Natural killer cell (primary cell): Measurements from ENCODE around the gene FAT1. TPM values are rescaled to one million over a fixed set of nuclear protein-coding genes. Genes with fewer than 3 reads are reported as not detected.

Experiments used
- ATAC-seq, 3 donors: fragments of 150-1000 bp in 2 of 3; fragments of 200-7000 bp in 1 of 3; cut with Tn5 transposase; 1 replicate in 1 of 3; 2 replicates in 2 of 3; pipeline ENCODE4 v1.10.0; 2021; ENCODE audit warnings: mild to moderate bottlenecking in 2 of 3, moderate library complexity in 2 of 3
- DNase-seq, 2 donors: peaks; one replicate each; pipeline versions ENCODE4 v3.0.0 to v3.0.0-alpha.2; 2013 to 2021; ENCODE audit warnings: mixed read lengths in 1 of 2
- H3K27ac ChIP-seq: one replicate; pipeline ENCODE4 v1.5.1; 2013; ENCODE audit warnings: mild to moderate bottlenecking, low read length
- H3K27me3 ChIP-seq: one replicate; pipeline ENCODE4 v1.6.1; 2013; ENCODE audit warnings: low read length; ENCODE audit not compliant: control insufficient read depth, insufficient read depth
- H3K36me3 ChIP-seq: one replicate; pipeline ENCODE4 v1.6.1; 2013; ENCODE audit warnings: low read length; ENCODE audit not compliant: control insufficient read depth, insufficient read depth
- H3K4me1 ChIP-seq: one replicate; pipeline ENCODE4 v1.6.1; 2013; ENCODE audit warnings: low read length; ENCODE audit not compliant: control insufficient read depth, insufficient read depth
- H3K4me3 ChIP-seq: one replicate; pipeline ENCODE4 v1.5.1; 2013; ENCODE audit warnings: low read length
- H3K9me3 ChIP-seq: one replicate; pipeline ENCODE4 v1.6.1; 2013; ENCODE audit warnings: low read length; ENCODE audit not compliant: control insufficient read depth, insufficient read depth
- H3K27ac Mint-ChIP-seq, 2 donors: one replicate each; pipeline ENCODE4 v1.8.0; 2022; ENCODE audit warnings: mild to moderate bottlenecking in 2 of 2, mixed read lengths in 2 of 2, moderate library complexity in 1 of 2
- H3K27me3 Mint-ChIP-seq, 2 donors: one replicate each; pipeline ENCODE4 v1.8.0; 2022; ENCODE audit warnings: low read depth in 2 of 2, mixed read lengths in 2 of 2
- H3K36me3 Mint-ChIP-seq: one replicate; pipeline ENCODE4 v1.8.0; 2022; ENCODE audit warnings: mixed read lengths
- H3K4me1 Mint-ChIP-seq, 2 donors: one replicate each; pipeline ENCODE4 v1.8.0; 2022; ENCODE audit warnings: mixed read lengths in 2 of 2
- H3K4me3 Mint-ChIP-seq: one replicate; pipeline ENCODE4 v1.8.0; 2022; ENCODE audit warnings: mild to moderate bottlenecking, moderate library complexity, mixed read lengths
- H3K9me3 Mint-ChIP-seq, 2 donors: one replicate each; pipeline ENCODE4 v1.8.0; 2022; ENCODE audit warnings: mixed read lengths in 2 of 2
- WGBS: methylation state at CpG from one replicate; pipeline ENCODE4 v1.1.7; 2013; ENCODE audit warnings: missing lambda C conversion rate; ENCODE audit not compliant: insufficient coverage; 5-methylcytosine and 5-hydroxymethylcytosine counted together
- intact Hi-C: fragments of 100-400 bp; cut with micrococcal nuclease; formaldehyde crosslinking; loops from one replicate; pipeline ENCODE4 v1.14.2; 2022
- total RNA-seq, 4 donors: library from RNA; stranded (reverse); fragments of 120-200 nt in 1 of 4; gene quantifications; one replicate each; pipeline versions ENCODE4 v1.2.3 to v1.2.4, GENCODE V29; 2013 to 2022
- TF ChIP-seq, protein P1 (sequence below): fragments of 200-600 bp; IDR thresholded peaks from one replicate; pipeline ENCODE4 v1.8.0; 2022; ENCODE audit warnings: antibody characterized with exemption

Gene FAT1
- total RNA-seq, 3 donors from 2014 or later (not counting 1 experiment from before 2014, with no cell fraction given), result not detected

- WGBS, result 75% methylated on average over 9 of the region's 9 CpGs
- no peak overlapping the region for H3K27ac Mint-ChIP-seq
- peaks cover 0 to 5% of the 10 kb centered on the region in 2 donors for H3K9me3 Mint-ChIP-seq
- H3K4me1 Mint-ChIP-seq, result no peaks in the 10 kb centered on the region
- intact Hi-C loops, result no loop called here
- Histone ChIP-seq H3K9me3 (no peaks in the 10 kb centered on the region), H3K4me3 (no peak overlapping the region), H3K36me3 (no peaks in the 10 kb centered on the region), H3K4me1 (no peaks in the 10 kb centered on the region), H3K27ac (no peak overlapping the region), H3K27me3 (no peaks in the 10 kb centered on the region)
- H3K27me3 Mint-ChIP-seq, result no peaks in the 10 kb centered on the region
- DNase-seq (no peak), ATAC-seq (no peak)
- H3K4me3 Mint-ChIP-seq, result no peak overlapping the region
- H3K36me3 Mint-ChIP-seq, result no peaks in the 10 kb centered on the region
- TF ChIP-seq, protein P1, sequence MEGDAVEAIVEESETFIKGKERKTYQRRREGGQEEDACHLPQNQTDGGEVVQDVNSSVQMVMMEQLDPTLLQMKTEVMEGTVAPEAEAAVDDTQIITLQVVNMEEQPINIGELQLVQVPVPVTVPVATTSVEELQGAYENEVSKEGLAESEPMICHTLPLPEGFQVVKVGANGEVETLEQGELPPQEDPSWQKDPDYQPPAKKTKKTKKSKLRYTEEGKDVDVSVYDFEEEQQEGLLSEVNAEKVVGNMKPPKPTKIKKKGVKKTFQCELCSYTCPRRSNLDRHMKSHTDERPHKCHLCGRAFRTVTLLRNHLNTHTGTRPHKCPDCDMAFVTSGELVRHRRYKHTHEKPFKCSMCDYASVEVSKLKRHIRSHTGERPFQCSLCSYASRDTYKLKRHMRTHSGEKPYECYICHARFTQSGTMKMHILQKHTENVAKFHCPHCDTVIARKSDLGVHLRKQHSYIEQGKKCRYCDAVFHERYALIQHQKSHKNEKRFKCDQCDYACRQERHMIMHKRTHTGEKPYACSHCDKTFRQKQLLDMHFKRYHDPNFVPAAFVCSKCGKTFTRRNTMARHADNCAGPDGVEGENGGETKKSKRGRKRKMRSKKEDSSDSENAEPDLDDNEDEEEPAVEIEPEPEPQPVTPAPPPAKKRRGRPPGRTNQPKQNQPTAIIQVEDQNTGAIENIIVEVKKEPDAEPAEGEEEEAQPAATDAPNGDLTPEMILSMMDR, result no peak
Measured at GRCh38 chr4:186622788-186623464, 100.7 kb downstream of the FAT1 start.

DNA sequence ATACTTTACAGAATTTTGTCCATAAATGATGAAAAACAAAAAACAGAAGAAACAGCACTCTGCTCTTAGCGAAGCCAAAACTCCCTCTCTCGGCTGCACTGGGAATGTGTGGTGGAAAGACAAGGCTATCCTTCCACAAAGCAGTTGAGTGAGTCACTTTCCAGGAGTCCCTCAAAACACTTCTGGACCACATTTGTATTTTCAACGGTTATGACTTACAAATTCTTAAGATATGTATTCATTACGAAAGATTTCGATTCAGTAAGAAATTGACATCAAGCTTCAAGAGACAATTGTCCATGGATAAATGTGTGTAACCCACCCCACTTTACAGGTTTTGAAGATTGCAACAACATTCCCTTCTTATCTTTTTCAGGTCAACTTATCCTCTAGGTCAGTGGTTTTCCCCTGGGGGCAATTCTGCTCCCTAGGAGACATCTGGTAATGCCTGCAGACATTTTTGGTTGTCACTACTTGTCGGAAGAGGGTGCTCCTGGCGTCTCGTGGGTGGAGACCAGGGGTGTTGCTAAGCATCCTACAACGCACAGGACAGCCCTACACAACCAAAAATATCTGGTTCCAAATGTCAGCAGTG lies 101.6 kb downstream of the FAT1 start:
- H3K4me3 Mint-ChIP-seq, result no peak overlapping the region
- H3K9me3 ChIP-seq, result no peaks in the 10 kb centered on the region
- H3K36me3 ChIP-seq, result no peaks in the 10 kb centered on the region
- TF ChIP-seq, protein P1, result no peak
- H3K36me3 Mint-ChIP-seq, result no peaks in the 10 kb centered on the region
- no peak overlapping the region for H3K27ac Mint-ChIP-seq
- intact Hi-C loops, result no loop called here
- no peaks in the 10 kb centered on the region for H3K27me3 ChIP-seq
- ATAC-seq, result no peak
- DNase-seq, result no peak
- no peak overlapping the region for H3K4me3 ChIP-seq
- no peaks in the 10 kb centered on the region for H3K27me3 Mint-ChIP-seq
- H3K27ac ChIP-seq, result no peak overlapping the region
- H3K4me1 Mint-ChIP-seq, result no peaks in the 10 kb centered on the region
- no peaks in the 10 kb centered on the region for H3K4me1 ChIP-seq
- 85% methylated on average over 9 of the region's 9 CpGs for WGBS
- peaks cover 0 to 5% of the 10 kb centered on the region in 2 donors for H3K9me3 Mint-ChIP-seq

DNA sequence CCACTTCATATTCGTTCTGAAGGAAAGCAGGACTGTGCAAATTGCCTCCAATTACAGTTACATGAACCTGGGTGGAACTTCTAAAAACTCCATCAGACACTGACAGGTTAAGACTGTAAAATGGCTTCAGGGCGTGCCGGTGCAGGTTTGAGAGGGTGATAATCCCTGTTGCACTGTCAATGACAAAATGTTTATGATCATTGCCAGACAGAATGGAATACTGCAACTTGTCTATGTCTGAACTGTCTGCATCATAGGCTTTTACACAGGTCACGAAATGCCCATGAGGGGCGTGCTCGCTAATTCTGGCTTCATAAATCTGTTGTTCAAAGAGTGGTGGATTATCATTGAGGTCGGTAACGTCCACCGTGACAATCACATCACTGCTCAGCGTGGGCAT lies 104.6 kb downstream of the FAT1 start:
- Histone ChIP-seq H3K4me1 (no peaks in the 10 kb centered on the region), H3K9me3 (no peaks in the 10 kb centered on the region), H3K27me3 (no peaks in the 10 kb centered on the region), H3K4me3 (no peak overlapping the region), H3K36me3 (no peaks in the 10 kb centered on the region), H3K27ac (no peak overlapping the region)
- WGBS, result 88% methylated on average over 10 of the region's 10 CpGs
- intact Hi-C loops, result no loop called here
- Mint-ChIP-seq H3K27me3 (no peaks in the 10 kb centered on the region), H3K36me3 (no peaks in the 10 kb centered on the region), H3K9me3 (peaks cover 2 to 8% of the 10 kb centered on the region in 2 donors), H3K4me3 (no peak overlapping the region), H3K4me1 (no peaks in the 10 kb centered on the region), H3K27ac (no peak overlapping the region)
- TF ChIP-seq, protein P1, result no peak
- no peak for DNase-seq
- no peak for ATAC-seq
